GM21737 (cell line): ENCODE measurements around the gene FRMD8.

Experiments
- ATAC-seq: cut with Tn5 transposase; IDR thresholded peaks from one replicate; pipeline ENCODE4 v1.9.1; 2021; ENCODE audit warnings: mild to moderate bottlenecking, moderate library complexity; ENCODE audit not compliant: unreplicated experiment

Gene FRMD8

GRCh38 chr11:65375012-65375411 lies 11.4 kb upstream of the FRMD8 start:
- no peak for ATAC-seq

DNA sequence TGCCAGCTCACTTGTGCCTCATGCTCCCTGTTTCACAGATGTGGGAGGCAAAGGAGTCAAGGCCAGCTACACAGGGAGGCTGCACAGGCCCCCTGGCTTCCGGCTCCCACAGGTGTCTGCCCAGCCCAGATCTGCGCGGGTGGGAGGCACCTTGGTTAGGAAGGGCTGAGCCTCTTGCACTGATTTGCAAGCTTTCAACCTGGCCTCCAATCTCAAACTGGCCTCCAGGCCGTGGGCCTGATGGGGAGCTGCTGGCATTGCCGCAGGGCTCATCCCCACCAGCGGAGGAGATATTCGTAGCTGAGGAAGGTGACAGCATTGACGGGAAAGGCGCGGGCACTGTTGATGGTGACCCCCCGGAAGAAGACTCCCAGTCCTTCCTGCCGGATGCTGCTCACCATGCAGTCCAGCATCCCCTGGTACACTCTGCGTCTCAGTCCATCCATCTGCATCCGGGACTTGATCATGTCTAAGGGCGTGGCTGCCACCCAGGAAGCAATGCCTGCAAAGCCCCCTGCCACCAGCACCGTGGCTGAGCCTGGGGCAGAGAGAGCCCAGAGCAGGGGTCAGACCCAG lies 10.2 kb upstream of the FRMD8 start:
- ATAC-seq, result no peak

- ATAC-seq, result no peak
These were observed 9.4 kb upstream of the FRMD8 start for GRCh38 chr11:65377036-65377435.

DNA sequence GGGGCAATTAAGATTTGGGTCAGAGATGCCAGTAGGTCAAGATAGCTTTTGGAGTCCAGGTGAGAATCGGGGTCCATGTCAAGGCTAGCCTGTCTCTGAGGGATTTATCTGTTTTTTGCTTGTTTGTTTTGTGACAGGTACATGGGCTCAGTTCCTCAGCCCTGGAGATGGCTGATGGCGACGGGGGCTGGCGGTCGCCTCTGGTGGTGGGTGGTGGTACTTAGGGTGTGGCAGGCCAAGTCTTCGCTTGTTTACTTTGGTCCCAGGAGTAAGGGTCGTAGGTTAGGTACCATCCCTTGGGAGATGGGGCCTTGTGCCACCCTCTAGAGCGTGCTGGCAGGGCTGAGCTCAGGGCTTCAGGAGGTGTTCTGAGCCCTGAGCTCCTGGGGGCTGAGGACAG lies 8.7 kb upstream of the FRMD8 start:
- no peak for ATAC-seq

- no peak for ATAC-seq
These were observed 8.1 kb upstream of the FRMD8 start for GRCh38 chr11:65378208-65378927.

- ATAC-seq, result no peak
These were observed 7.4 kb upstream of the FRMD8 start for GRCh38 chr11:65378928-65379638.

DNA sequence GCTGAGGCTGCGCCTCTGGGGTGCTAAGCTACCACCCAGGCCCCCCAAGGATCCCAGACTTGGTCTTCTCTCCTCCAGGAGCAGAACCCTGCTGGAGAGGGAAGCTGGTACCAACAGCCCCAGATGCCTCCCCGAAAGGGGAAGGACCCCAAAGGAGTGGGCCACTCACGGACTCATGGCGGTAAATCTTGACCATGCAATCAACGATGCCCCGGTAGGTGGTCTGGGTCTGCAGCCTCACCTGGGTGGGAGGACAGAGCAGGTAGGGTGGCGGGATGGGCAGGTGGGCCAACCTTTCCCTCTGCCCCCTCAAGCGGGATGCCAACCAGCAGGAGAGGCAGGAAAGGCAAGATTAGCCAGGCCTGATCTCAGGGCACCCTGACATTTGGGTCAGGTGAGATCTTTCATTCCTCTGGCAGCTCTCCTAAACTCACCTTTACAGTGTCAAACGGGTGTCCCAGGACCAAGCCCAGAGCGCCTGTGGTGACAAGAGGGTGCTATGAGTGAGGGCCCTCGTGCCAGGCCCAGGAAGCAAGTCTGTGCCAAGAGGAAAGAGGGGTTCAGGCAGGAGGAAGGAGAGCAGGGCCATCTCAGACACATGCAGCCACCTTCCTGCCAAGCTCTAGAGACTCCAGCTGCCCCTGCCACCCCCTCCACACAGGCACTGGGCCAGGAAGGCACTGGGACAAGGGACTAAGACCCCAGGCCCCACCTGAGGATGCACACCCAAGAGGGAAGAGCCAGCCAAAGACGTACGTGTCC lies 6.6 kb upstream of the FRMD8 start:
- no peak for ATAC-seq

- ATAC-seq, result no peak
These were observed 5.8 kb upstream of the FRMD8 start for GRCh38 chr11:65380460-65381119.

DNA sequence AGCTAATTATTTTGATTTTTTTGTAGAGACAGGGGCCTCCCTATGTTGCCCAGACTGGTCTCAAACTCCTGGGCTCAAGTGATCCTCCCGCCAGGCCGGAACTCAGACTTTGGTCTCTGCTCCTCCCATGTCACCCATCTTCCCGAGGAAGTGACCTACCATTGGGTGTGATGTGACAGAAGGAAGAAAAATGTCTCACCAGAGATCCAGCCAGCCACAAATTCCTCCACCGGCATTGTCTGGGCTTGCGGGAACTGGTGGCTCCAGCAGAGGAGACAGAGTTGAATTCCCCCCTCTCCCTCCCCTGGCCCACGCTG lies 4.8 kb upstream of the FRMD8 start:
- no peak for ATAC-seq

GRCh38 chr11:65382033-65382803 lies 4.2 kb upstream of the FRMD8 start, which contains the start of gene SLC25A45:
Gene SLC25A45, minus strand, starts transcription at chr11:65382646. Its CDS starts 695 bp downstream, at chr11:65381951.
- peak; percentile 56 for ATAC-seq

DNA sequence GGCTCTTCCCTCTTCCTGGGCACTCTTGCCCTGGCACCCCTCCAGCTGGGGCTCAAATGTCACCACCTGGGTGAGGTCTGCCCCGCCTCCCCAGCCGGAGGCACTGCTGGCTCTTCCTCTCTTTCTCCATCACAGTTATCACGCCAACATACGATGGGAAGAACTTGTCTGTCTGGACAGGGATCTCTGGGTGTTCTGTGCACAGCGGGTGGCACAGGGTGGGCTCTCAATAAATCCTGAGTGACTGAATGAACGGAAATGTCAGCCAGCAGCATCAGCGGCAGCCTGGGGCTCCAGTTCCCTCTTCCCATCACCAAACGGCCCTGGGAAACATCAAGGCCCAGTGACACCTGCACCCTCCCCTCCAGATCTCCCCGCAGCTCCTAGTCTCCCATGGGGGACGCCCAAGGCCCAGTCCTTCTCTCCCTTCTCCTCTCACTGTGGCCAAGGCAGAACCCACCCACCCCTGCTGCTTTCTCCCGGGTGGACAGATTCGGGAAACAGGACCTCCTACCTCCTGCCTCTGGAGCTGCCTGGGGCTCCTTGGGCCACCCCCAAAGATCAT lies 3.6 kb upstream of the FRMD8 start:
- ATAC-seq, result no peak

DNA sequence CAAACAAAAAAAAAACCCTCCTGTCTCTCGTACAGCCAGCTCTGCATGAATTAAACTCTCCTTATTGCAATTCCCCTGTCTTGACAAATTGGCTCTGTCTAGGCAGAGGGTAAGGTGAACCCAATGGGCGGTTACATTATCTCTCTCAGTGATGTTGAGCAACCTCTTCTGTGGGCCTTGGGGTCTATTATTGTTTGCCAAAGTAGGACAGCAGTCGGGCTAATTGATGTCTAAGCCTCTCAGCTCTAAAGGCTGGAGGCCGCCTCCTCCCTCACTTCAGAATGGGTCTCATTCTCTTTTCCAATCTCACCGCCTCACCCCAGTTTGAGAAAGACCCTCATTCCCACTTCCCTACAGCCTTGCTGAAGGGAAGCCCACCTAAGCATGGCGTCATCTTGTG lies 2.7 kb upstream of the FRMD8 start:
- no peak for ATAC-seq

DNA sequence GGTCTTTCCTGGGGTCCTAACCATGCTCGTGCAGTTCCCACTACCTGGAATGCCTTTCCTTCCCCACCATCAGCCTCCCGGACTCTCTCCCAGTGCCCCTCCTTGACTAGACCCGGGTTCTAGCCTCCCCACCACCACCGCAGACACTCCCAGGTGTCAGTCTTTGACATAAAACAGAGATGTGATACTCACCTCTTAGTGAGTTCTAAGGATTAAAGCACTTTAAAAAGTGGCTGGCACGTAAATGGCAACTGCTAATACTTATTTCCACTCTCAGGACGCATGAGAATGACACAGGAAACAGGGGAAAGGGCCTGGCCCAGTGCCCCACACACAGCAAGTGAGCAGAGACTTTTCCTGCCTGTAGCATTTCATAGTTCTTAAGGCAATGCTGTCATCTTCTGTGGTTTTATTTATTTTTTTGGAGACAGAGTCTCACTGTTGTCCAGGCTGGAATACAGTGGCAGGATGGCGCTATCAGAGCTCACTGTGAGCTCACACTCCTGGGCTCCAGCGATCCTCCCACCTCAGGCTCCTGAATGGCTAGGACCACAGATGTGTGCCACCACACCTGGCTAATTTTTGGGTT lies 2.0 kb upstream of the FRMD8 start:
- no peak for ATAC-seq

DNA sequence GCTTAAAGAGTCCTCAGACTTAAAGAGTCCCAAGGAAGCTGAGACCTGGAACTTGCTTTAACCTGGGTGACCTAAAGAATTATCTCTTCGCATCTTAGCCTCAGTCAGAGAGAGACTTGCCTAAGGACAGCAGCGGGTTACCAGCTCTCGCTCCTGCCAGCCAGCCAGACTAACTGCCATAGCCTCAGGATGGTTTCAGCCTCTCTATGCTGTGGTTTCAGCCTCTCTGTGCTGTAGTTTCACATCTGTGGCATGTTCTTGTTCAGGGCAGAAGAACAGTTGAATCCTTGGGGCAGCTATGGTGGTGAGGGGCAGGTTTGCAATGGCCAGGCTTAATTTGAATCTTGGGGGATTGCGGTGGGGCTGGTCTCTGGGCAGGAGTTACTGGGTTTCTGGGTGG lies 2.3 kb downstream of the FRMD8 start:
- no peak for ATAC-seq

DNA sequence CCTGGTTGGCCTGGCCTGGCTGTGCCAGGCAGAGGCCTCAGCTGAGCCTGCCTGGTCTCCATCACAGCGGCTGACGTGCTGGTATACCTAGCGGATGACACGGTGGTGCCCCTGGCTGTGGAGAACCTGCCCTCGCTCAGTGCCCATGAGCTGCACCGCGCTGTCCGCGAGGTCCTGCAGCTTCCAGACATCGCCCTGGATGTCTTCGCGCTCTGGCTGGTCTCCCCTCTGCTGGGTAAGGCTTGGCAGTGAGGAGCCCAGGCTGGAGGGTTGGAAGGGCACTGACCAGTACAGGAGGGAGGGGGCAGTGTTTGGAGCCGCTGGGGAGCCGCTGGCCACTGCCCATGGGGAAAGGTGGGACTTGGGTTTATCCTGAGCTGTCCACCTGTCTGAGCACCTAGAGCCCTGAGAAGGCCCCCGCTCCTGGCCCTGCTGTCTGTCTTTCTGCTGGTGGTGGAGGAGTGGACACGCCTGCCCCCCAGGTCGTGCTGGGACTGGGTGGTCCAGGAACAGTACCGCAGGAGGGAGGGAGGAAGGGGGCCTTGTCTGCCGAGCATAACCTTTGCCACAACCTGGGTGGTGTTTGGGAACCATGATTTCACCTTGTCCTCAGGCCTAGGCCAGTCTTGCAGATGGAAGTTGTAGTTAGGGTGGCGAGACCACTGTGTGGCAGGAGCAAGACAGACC lies 3.0 kb downstream of the FRMD8 start:
- no peak for ATAC-seq

GRCh38 chr11:65390099-65390941 lies 3.9 kb downstream of the FRMD8 start:
- no peak for ATAC-seq

- no peak for ATAC-seq
These were observed 4.6 kb downstream of the FRMD8 start for GRCh38 chr11:65390996-65391395.

GRCh38 chr11:65392186-65392829 lies 5.9 kb downstream of the FRMD8 start:
- ATAC-seq, result no peak
